AG04450 (cell line): ENCODE measurements around the gene GALNT2. TPM values are rescaled to one million over a fixed set of nuclear protein-coding genes. Genes with fewer than 3 reads are reported as not detected.

Experiments
- CTCF ChIA-PET: fragments of 300-600, 350-600 bp; formaldehyde crosslinking; extraction: SDS; loops from one replicate; lab custom pipeline; 2022; ENCODE audit warnings: antibody characterized with exemption, inconsistent platforms; lab: Charles Lee
- POLR2A ChIA-PET: fragments of 350-600 bp; formaldehyde crosslinking; extraction: SDS; loops from one replicate; lab custom pipeline; 2021; ENCODE audit warnings: antibody characterized with exemption, inconsistent platforms; lab: Yijun Ruan, JAX
- DNase-seq: peaks from one replicate; pipeline ENCODE4 v3.0.0-alpha.2; 2011; ENCODE audit warnings: low read depth, low spot score
- H3K27ac ChIP-seq: one replicate; pipeline ENCODE4 v1.5.1; 2012; ENCODE audit warnings: low read depth, low read length, control low read depth
- H3K27me3 ChIP-seq: one replicate; pipeline ENCODE4 v1.6.0; 2012; ENCODE audit warnings: low read length; ENCODE audit not compliant: control insufficient read depth, insufficient read depth
- H3K4me3 ChIP-seq: 2 replicates; pipeline ENCODE4 v1.5.1; 2011; ENCODE audit warnings: mild to moderate bottlenecking, low read depth, low read length, control low read depth
- H3K9me3 ChIP-seq: 2 replicates; pipeline ENCODE4 v1.5.1; 2012; ENCODE audit warnings: low read length; ENCODE audit not compliant: control insufficient read depth, insufficient read depth
- polyA plus RNA-seq: library from polyadenylated mRNA; depleted of rRNA; stranded (reverse); fragments of >200 nt; gene quantifications from 2 replicates; pipeline ENCODE4 v1.2.3, GENCODE V29; 2011
- TF ChIP-seq, protein P1 (sequence below): IDR thresholded peaks from 2 replicates; pipeline ENCODE4 v1.5.1; 2011; ENCODE audit warnings: low read depth, low read length, control low read depth, inconsistent platforms

GALNT2 gene
- polyA plus RNA-seq, 1 experiment = 121 TPM

DNA sequence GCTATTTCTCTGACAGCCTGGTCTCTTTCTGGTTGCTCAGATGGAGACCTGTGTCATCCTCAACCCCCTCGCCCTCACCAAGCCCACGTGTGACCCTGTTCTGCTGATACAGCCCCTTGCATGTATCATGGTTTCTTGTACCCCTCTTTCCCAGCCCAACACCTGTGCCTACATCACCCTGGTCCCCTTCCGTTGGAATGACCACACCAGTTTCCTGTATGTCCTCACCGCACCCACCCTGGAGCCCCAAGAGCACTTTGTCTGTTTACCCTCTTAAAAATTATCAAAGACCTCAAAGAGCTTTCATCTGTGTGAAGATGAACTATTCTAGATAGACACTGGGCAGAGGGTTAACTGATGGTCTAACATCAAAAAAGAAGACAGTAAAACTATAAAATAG is 179.5 kb downstream of the GALNT2 start:
- no peak overlapping the region for H3K27ac ChIP-seq
- ChIA-PET POLR2A (no interaction called here), CTCF (no interaction called here)
- TF ChIP-seq, protein P1, sequence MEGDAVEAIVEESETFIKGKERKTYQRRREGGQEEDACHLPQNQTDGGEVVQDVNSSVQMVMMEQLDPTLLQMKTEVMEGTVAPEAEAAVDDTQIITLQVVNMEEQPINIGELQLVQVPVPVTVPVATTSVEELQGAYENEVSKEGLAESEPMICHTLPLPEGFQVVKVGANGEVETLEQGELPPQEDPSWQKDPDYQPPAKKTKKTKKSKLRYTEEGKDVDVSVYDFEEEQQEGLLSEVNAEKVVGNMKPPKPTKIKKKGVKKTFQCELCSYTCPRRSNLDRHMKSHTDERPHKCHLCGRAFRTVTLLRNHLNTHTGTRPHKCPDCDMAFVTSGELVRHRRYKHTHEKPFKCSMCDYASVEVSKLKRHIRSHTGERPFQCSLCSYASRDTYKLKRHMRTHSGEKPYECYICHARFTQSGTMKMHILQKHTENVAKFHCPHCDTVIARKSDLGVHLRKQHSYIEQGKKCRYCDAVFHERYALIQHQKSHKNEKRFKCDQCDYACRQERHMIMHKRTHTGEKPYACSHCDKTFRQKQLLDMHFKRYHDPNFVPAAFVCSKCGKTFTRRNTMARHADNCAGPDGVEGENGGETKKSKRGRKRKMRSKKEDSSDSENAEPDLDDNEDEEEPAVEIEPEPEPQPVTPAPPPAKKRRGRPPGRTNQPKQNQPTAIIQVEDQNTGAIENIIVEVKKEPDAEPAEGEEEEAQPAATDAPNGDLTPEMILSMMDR = no peak
- peaks cover 3% of the 10 kb centered on the region for H3K9me3 ChIP-seq
- no peak overlapping the region for H3K4me3 ChIP-seq
- no peaks in the 10 kb centered on the region for H3K27me3 ChIP-seq
- DNase-seq = no peak

DNA sequence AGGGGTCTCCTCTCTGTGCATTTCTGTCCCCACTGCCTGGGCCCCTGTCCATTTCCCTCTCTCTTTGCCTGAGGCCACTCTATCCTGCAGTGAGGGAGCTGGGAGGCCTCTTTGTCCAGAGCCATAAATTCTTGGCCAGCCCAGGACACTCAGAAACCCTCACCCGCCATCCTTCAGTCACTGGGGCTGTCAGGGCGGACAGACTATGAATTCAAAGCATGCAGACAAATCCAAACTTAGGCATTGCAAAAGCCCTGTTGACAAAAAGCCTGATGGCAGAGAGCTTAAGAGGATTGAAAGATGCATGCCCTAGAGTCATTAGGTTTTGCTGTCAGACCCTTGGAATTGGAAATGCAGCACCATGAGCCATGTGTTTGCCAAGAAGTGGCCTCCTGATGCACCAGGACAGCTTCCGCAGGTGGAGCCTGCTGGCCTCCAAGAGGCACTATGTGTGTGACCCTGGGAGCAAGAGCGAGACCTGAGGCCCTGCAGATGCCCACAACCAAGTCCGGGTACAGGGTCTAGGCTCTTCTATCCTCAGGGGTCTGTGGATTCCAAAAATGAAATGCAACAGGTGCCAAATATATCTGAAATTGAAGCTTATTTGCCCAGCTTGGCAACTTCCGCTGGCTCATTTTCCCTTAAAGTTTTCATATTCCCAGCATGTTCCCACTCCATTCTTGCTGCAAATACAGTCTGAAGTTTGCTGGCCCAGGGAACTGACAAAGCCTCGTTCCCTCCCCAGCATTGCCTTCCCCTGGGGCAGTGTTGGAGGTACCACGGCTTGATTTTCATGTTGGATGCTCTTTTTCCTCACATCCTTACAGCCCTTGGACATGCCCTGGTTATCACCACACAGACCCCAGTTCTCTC is 181.2 kb downstream of the GALNT2 start:
- ChIA-PET POLR2A (no interaction called here), CTCF (no interaction called here)
- H3K27ac ChIP-seq = peak overlapping the region; percentile 2

DNA sequence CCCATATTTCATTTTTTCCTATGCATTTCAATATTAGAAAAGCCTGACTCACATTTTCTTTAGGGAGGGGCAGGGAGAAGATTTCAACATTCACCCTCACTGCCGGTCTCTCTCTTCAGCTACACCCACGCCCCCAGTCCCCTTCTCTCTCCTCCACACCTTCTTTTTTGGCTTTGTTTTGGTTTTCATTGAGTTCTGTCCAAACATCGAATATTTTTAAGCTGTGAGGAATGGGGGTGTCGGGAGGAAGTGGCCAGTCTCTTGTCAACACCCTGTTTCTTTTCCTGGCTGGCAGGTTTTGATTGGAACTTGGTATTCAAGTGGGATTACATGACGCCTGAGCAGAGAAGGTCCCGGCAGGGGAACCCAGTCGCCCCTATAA is 181.8 kb downstream of the GALNT2 start:
- no peak for DNase-seq
- Histone ChIP-seq H3K27ac (no peak overlapping the region), H3K9me3 (no peaks in the 10 kb centered on the region), H3K27me3 (no peaks in the 10 kb centered on the region), H3K4me3 (no peak overlapping the region)
- TF ChIP-seq, protein P1 = no peak
- POLR2A ChIA-PET = no interaction called here
- CTCF ChIA-PET = no interaction called here

More for the DNA sequence above, 181.2 kb downstream of the GALNT2 start:
- no peak for DNase-seq
- no peaks in the 10 kb centered on the region for H3K27me3 ChIP-seq
- TF ChIP-seq, protein P1 = no peak
- H3K9me3 ChIP-seq = no peaks in the 10 kb centered on the region; the same call in 1 of the 2 replicates
- H3K4me3 ChIP-seq = no peak overlapping the region

DNA sequence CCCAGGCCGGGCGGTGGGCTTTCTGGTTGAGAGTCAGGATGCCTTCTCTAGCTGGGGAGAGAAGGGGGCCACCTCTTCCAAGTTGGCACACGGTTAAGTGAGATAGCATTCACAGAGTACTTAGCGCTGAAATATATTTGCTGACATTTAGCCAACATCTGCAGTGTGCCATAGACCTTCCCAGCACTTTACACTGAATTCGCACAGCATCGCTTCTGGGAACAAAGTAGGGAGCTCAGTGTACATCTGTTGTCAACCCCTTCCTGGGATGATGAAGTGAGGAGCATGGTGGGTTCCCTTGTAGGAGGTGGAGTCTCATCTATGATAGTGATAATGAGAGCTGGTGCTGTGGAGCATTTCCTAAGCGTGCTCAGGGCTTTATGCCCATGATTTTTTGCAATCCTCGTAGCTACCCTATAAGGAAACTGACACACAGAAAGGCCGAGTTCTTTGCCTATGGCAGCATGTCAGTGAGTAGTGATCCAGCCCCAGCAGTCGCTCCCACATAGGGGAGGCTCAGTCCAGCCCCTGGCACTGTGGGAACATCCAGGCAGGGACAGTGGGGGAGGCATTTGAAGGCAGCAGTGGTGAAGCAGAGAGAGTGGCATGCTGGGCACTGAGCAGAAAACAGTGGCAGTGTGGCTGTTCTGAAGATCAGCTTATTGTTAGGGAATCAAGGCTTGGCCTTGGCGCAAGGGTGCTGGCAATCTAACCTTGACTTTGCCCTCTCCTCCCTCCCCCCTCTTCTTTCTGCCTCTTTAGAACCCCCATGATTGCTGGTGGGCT is 182.8 kb downstream of the GALNT2 start:
- H3K27ac ChIP-seq = no peak overlapping the region
- no peak for DNase-seq
- CTCF ChIA-PET = interaction anchor here (1.0 kb wide), 1 partner anchor 13 kb away, joined by 3 read pairs; no protein-coding TSS in a partner anchor
- no peaks in the 10 kb centered on the region for H3K27me3 ChIP-seq
- no peak overlapping the region for H3K4me3 ChIP-seq
- POLR2A ChIA-PET = no interaction called here
- no peaks in the 10 kb centered on the region for H3K9me3 ChIP-seq
- TF ChIP-seq, protein P1 = no peak

DNA sequence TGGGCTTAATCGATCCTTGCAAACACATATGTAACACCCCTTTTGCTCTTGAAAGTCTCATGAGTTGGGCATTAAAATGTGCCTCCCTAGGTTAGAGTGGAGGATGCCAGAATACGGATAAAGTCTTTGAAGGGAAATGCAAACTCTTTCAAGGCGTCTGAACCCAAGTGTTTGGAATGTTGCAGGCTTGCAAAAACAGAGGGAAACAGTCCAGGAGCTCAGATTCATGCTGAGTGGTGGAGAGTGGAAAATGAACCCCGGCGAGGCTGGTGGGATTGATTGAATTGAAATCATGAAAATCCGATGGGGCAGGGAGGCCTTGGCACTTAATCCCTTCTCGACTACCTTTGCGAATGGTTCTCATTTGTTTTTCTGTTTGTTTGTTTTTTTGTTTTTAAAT is 183.6 kb downstream of the GALNT2 start:
- ChIA-PET POLR2A (no interaction called here), CTCF (no interaction called here)
- TF ChIP-seq, protein P1 = no peak
- DNase-seq = no peak
- no peaks in the 10 kb centered on the region for H3K27me3 ChIP-seq
- no peak overlapping the region for H3K27ac ChIP-seq
- no peaks in the 10 kb centered on the region for H3K9me3 ChIP-seq
- no peak overlapping the region for H3K4me3 ChIP-seq
